Transverse colon (tissue), 4 donors: ENCODE results near the gene RALGPS2. TPM values are rescaled to one million over a fixed set of nuclear protein-coding genes. Genes with fewer than 3 reads are reported as not detected.

Experiments
- DNase-seq: peaks from one replicate; pipeline ENCODE4 v3.0.0-alpha.2; 2019
- H3K27ac ChIP-seq, 4 donors: fragments of 200-600 bp; sonication (generic); 2 replicates each; pipeline ENCODE4 v1.5.1; 2016 to 2018; ENCODE audit warnings: inconsistent platforms in 4 of 4
- H3K27me3 ChIP-seq: fragments of 200-600 bp; sonication (generic); 2 replicates; pipeline ENCODE4 v1.5.1; 2017; ENCODE audit warnings: inconsistent platforms
- H3K36me3 ChIP-seq, 4 donors: fragments of 200-600 bp; sonication (generic); 2 replicates each; pipeline ENCODE4 v1.5.1; 2017 to 2019; ENCODE audit warnings: inconsistent platforms in 4 of 4
- H3K4me1 ChIP-seq, 4 donors: fragments of 200-600 bp; sonication (generic); 2 replicates each; pipeline ENCODE4 v1.5.1; 2017 to 2020; ENCODE audit warnings: inconsistent platforms in 4 of 4
- H3K4me3 ChIP-seq, 4 donors: fragments of 200-600 bp; sonication (generic); 1 replicate in 1 of 4; 2 replicates in 3 of 4; pipeline versions ENCODE4 v1.5.1 to v1.6.1; 2017 to 2019; ENCODE audit warnings: inconsistent platforms in 4 of 4
- H3K9me3 ChIP-seq, 2 donors: fragments of 200-600 bp; sonication (generic); 2 replicates each; pipeline ENCODE4 v1.5.1; 2017 to 2019; ENCODE audit warnings: inconsistent platforms in 2 of 2
- EP300 ChIP-seq: sonication (generic); formaldehyde crosslinking; IDR thresholded peaks from one replicate; pipeline ENCODE4 v1.6.1; 2017; ENCODE audit warnings: antibody characterized with exemption, low read depth
- POLR2A ChIP-seq: fragments of 450-650 bp; IDR thresholded peaks from one replicate; pipeline ENCODE4 v1.6.1; 2016; ENCODE audit warnings: antibody characterized with exemption, mild to moderate bottlenecking, moderate library complexity
- POLR2AphosphoS5 ChIP-seq, 3 donors: sonication (generic); formaldehyde crosslinking; IDR thresholded peaks; one replicate each; pipeline ENCODE4 v1.6.1; 2016; ENCODE audit warnings: antibody characterized with exemption in 3 of 3
- WGBS, 2 donors: methylation state at CpG; one replicate each; pipeline ENCODE4 v1.1.5; 2018; ENCODE audit warnings: low coverage in 1 of 2; 5-methylcytosine and 5-hydroxymethylcytosine counted together
- in situ Hi-C, 4 donors: fragments of 200-750 bp; cut with MboI; loops; one replicate each; pipeline versions ENCODE4 v1.15.0 to v1.15.1; 2017; ENCODE audit warnings: low sequenced_read_pairs in 3 of 4, low pct_ligation_motif_present in 1 of 4, low pct_unique_long_range_greater_than_20kb in 1 of 4
- intact Hi-C: fragments of 100-400 bp; cut with DNase I; formaldehyde crosslinking; loops from one replicate; pipeline ENCODE4 v1.15.1; 2023; ENCODE audit warnings: low total_unique reads
- total RNA-seq, 4 donors: library from RNA; depleted of rRNA; stranded (reverse); fragments of >200 nt; gene quantifications; one replicate each; pipeline ENCODE4 v1.1.0, GENCODE V29; 2016
- TF ChIP-seq, protein P1 (sequence below), 5 experiments: fragments of 200-600 bp in 3 of 5; fragments of 450-650 bp in 2 of 5; sonication (generic) in 3 of 5; IDR thresholded peaks; 1 replicate in 2 of 5; 2 replicates in 3 of 5; pipeline ENCODE4 v1.5.1; 2016 to 2017; ENCODE audit warnings: antibody characterized with exemption in 5 of 5, inconsistent platforms in 3 of 5, mild to moderate bottlenecking in 2 of 5, moderate library complexity in 1 of 5

Gene RALGPS2
- total RNA-seq, 4 donors from 2014 or later: 21.5 to 50.8 (median 34.0) TPM

DNA sequence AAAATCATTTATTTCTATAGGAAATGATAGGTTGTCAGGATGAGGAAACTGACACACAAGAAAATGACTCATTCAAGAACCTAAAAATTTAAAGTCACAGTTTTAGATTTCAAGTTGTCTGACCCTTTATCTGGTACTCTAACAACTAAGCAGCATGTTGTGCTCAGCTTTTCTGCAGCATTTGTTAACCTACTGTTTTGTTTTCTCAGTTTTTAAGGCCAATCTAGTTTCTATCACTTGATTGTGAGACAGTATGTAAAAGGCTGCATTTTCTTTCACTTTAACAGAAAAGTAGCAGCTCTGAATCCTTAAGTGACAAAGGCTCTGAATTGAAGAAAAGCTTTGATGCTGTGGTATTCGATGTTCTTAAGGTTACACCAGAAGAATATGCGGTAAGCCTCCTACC is 59.1 kb downstream of the RALGPS2 start:
- H3K4me3 ChIP-seq: no peak overlapping the region
- WGBS, 2 donors: 82 to 88% methylated on average over 2 of the region's 2 CpGs
- DNase-seq: no peak
- H3K9me3 ChIP-seq: no peaks in the 10 kb centered on the region
- no peaks in the 10 kb centered on the region for H3K27me3 ChIP-seq
- no peak for TF ChIP-seq POLR2A
- TF ChIP-seq POLR2AphosphoS5 (IDR thresholded peaks at IDR 0.05): no peak
- TF ChIP-seq, protein P1, sequence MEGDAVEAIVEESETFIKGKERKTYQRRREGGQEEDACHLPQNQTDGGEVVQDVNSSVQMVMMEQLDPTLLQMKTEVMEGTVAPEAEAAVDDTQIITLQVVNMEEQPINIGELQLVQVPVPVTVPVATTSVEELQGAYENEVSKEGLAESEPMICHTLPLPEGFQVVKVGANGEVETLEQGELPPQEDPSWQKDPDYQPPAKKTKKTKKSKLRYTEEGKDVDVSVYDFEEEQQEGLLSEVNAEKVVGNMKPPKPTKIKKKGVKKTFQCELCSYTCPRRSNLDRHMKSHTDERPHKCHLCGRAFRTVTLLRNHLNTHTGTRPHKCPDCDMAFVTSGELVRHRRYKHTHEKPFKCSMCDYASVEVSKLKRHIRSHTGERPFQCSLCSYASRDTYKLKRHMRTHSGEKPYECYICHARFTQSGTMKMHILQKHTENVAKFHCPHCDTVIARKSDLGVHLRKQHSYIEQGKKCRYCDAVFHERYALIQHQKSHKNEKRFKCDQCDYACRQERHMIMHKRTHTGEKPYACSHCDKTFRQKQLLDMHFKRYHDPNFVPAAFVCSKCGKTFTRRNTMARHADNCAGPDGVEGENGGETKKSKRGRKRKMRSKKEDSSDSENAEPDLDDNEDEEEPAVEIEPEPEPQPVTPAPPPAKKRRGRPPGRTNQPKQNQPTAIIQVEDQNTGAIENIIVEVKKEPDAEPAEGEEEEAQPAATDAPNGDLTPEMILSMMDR (IDR thresholded peaks at IDR 0.05): no peak
- no peak for TF ChIP-seq EP300
- H3K4me1 ChIP-seq: peaks cover 0 to 3% (median 0%) of the 10 kb centered on the region in 4 donors
- intact Hi-C loops (no loop called here), in situ Hi-C loops (no loop called here)
- no peaks in the 10 kb centered on the region for H3K36me3 ChIP-seq
- no peak overlapping the region for H3K27ac ChIP-seq

DNA sequence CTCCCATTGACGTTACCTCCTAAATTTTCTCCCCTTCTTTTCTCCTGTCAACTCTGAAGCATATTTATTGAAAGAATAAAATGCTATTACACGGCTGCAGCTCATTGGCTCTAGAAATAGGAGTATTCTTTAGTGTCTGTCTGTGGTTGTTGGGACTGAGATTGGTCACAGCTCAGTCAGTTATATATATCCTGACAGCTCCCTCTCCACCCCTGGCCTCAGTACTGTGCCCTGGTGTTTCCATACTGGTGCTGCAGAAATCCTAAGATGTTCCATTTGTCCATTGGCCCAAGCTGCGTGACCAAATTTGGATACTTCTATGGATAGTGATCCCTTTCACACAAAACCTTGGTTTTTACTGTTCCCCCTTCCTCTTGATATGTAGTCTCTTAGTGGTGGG is 67.3 kb downstream of the RALGPS2 start:
- intact Hi-C loops (no loop called here), in situ Hi-C loops (no loop called here)
- no peak for DNase-seq
- TF ChIP-seq EP300 (no peak), POLR2A (no peak), POLR2AphosphoS5 (IDR thresholded peaks at IDR 0.05) (no peak)
- TF ChIP-seq, protein P1 (IDR thresholded peaks at IDR 0.05): no peak
- Histone ChIP-seq H3K36me3 (no peaks in the 10 kb centered on the region), H3K4me1 (no peaks in the 10 kb centered on the region), H3K9me3 (no peaks in the 10 kb centered on the region), H3K27me3 (no peaks in the 10 kb centered on the region), H3K27ac (no peak overlapping the region), H3K4me3 (no peak overlapping the region)
- WGBS, 2 donors: 79 to 88% methylated on average over 2 to 3 of the region's 3 CpGs

DNA sequence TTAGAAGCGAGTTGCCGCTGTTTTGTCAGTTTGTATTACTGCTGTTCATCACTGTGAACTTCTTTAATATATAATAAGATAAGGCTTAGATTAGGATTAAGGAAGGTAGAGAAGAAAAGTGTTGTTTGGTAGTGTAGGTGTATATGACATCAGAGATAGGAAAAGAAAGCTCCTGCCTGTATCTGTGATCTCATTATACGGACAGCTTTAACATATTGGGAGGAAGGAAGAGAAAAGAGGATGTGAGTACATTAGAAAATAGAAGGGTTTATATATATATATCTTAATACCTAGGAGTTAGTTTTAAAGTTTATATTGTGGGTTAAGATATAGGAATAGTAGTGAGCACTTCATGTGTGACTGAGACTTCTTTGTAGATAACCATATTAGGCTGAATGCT is 71.0 kb downstream of the RALGPS2 start:
- no peak for DNase-seq
- in situ Hi-C loops (no loop called here), intact Hi-C loops (no loop called here)
- Histone ChIP-seq H3K36me3 (no peaks in the 10 kb centered on the region), H3K9me3 (no peaks in the 10 kb centered on the region), H3K4me1 (no peaks in the 10 kb centered on the region), H3K27ac (no peak overlapping the region), H3K4me3 (no peak overlapping the region), H3K27me3 (no peaks in the 10 kb centered on the region)
- TF ChIP-seq EP300 (no peak), POLR2AphosphoS5 (IDR thresholded peaks at IDR 0.05) (no peak), POLR2A (no peak)
- TF ChIP-seq, protein P1 (IDR thresholded peaks at IDR 0.05): no peak
- WGBS, 2 donors: 94 to 95% methylated on average over 3 of the region's 3 CpGs

DNA sequence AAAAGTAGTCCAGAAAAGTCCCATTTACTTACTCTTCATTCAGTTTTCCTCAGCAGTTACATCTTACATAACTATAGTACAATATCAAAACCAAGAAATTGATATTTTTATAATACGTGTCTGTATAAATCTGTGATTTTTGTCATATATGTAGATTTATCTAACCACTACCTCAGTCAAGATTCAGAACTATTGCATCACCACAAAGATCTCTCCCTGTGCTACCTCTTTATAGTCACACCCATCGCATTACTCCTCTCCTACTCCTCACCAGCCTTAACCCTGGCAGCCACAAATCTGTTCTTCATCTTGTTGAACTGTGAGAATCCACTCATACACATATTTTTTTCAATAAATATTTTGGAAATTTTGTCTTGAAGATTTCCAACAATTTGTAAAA is 72.5 kb downstream of the RALGPS2 start:
- Histone ChIP-seq H3K36me3 (no peaks in the 10 kb centered on the region), H3K9me3 (no peaks in the 10 kb centered on the region), H3K4me1 (no peaks in the 10 kb centered on the region), H3K27ac (no peak overlapping the region), H3K27me3 (no peaks in the 10 kb centered on the region), H3K4me3 (no peak overlapping the region)
- intact Hi-C loops: no loop called here
- in situ Hi-C loops: no loop called here
- TF ChIP-seq EP300: no peak
- TF ChIP-seq, protein P1 (IDR thresholded peaks at IDR 0.05): no peak
- TF ChIP-seq POLR2AphosphoS5 (IDR thresholded peaks at IDR 0.05): no peak
- no peak for TF ChIP-seq POLR2A
- no peak for DNase-seq
- 96 to 100% methylated on average over 2 of the region's 2 CpGs for WGBS, 2 donors
